IPS-18a (cell line): ENCODE results near the gene NOL3.
"Not testable (repeated sequence)": the region's sequence is repeated elsewhere in the genome, so short reads cannot be mapped to it uniquely, and the experiment has no call there.

ENCODE experiments used
- H3K27ac ChIP-seq: one replicate; pipeline ENCODE4 v1.5.1; 2013; ENCODE audit warnings: low read length
- H3K27me3 ChIP-seq: one replicate; pipeline ENCODE4 v1.6.1; 2013; ENCODE audit warnings: mild to moderate bottlenecking, low read length; ENCODE audit not compliant: control insufficient read depth, insufficient read depth
- H3K36me3 ChIP-seq: one replicate; pipeline ENCODE4 v1.6.1; 2013; ENCODE audit warnings: low read depth, low read length; ENCODE audit not compliant: control insufficient read depth
- H3K4me1 ChIP-seq: one replicate; pipeline ENCODE4 v1.6.1; 2013; ENCODE audit warnings: low read depth, low read length; ENCODE audit not compliant: control insufficient read depth
- H3K4me3 ChIP-seq: one replicate; pipeline ENCODE4 v1.5.1; 2013; ENCODE audit warnings: low read length
- H3K9ac ChIP-seq: one replicate; pipeline ENCODE4 v1.6.1; 2013; ENCODE audit warnings: mild to moderate bottlenecking, low read length, moderate library complexity
- H3K9me3 ChIP-seq: one replicate; pipeline ENCODE4 v1.6.1; 2013; ENCODE audit warnings: low read depth, low read length; ENCODE audit not compliant: control insufficient read depth

NOL3 gene

GRCh38 chr16:67170168-67170948 is at the start of gene NOL3:
Gene NOL3, plus strand, starts transcription at chr16:67170538.
- Histone ChIP-seq H3K4me3 (peak within 1 kb of the TSS; percentile 66), H3K9ac (no peak within 1 kb of the TSS), H3K27me3 (peaks cover 97% of the 10 kb centered on the region), H3K36me3 (no peaks in the 10 kb centered on the region), H3K27ac (no peak within 1 kb of the TSS), H3K4me1 (peaks cover 19% of the 10 kb centered on the region), H3K9me3 (no peaks in the 10 kb centered on the region)

DNA sequence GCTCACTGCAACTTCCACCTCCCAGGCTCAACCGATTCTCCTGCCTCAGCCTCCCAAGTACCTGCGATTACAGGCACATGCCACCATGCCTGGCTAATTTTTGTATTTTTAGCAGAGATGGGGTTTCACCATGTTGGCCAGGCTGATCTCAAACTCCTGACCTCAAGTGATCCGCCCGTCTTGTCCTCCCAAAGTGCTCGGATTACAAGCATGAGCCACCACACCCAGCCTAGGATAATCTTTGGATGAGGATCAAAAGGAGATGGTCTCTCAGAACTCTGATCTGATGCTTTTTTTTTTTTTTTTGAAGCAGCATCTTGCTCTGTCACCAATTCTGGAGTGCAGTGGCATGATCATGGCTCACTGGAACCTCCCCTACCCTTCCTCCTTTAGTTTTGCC is 47.5 kb upstream of the NOL3 start:
- peaks cover 22% of the 10 kb centered on the region for H3K36me3 ChIP-seq
- not testable (repeated sequence) for H3K27me3 ChIP-seq, H3K9me3 ChIP-seq, H3K4me3 ChIP-seq, H3K27ac ChIP-seq, H3K4me1 ChIP-seq, H3K9ac ChIP-seq

GRCh38 chr16:67128417-67128816 is 41.9 kb upstream of the NOL3 start:
- Histone ChIP-seq H3K4me3 (no peak overlapping the region), H3K27me3 (no peaks in the 10 kb centered on the region), H3K27ac (no peak overlapping the region), H3K9ac (no peak overlapping the region), H3K9me3 (no peaks in the 10 kb centered on the region), H3K36me3 (peaks cover 22% of the 10 kb centered on the region), H3K4me1 (no peaks in the 10 kb centered on the region)

GRCh38 chr16:67128887-67129286 is 41.5 kb upstream of the NOL3 start:
- Histone ChIP-seq H3K4me1 (no peaks in the 10 kb centered on the region), H3K36me3 (peaks cover 19% of the 10 kb centered on the region), H3K9ac (no peak overlapping the region)

DNA sequence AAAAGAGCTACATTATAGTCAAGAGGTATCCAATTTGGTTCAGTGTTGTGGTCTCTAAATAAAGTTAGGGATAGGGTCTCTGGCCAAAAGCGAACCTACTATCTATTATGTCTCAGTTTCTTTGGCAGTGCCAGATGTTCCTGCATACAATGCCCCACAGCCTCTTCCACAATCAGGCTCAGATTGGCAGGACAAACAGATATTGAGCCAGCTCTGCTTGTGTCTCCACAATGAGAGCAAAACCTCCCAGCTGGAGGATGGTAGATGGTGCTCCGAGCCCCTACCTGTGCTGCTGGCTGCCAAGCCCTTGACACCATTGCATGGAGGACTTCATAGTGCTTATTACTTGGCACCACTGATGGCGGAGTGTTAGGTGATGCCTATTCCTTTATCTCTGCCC is 40.9 kb upstream of the NOL3 start:
- H3K36me3 ChIP-seq, result peaks cover 24% of the 10 kb centered on the region
- H3K27ac ChIP-seq, result no peak overlapping the region

More at GRCh38 chr16:67128887-67129286, 41.5 kb upstream of the NOL3 start:
- Histone ChIP-seq H3K27ac (no peak overlapping the region), H3K9me3 (no peaks in the 10 kb centered on the region), H3K4me3 (no peak overlapping the region), H3K27me3 (no peaks in the 10 kb centered on the region)

DNA sequence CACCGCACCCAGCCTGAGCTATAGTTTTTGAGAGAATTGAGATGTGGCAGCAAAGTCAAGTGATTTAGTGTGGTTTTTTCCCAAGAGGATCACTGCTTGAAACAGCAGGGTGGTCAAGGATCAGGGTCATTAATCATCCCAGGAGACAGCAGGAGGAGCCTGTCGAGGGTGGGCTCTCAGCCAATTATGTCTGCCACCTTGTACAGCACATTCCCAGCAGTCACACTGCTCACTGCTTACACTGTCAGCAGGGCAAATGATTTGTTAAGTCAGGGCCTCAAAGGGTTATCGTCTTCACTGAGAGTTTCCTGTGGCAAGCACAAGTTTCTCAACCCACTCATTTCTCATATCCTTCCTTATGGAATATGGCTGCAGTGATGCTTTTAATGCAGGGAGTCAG is 32.7 kb upstream of the NOL3 start:
- Histone ChIP-seq H3K9me3 (no peaks in the 10 kb centered on the region), H3K27ac (no peak overlapping the region), H3K4me1 (no peaks in the 10 kb centered on the region), H3K36me3 (peaks cover 43% of the 10 kb centered on the region), H3K4me3 (no peak overlapping the region), H3K9ac (no peak overlapping the region), H3K27me3 (no peaks in the 10 kb centered on the region)

More for the DNA sequence above, 40.9 kb upstream of the NOL3 start:
- Histone ChIP-seq H3K9me3 (no peaks in the 10 kb centered on the region), H3K4me3 (no peak overlapping the region), H3K9ac (no peak overlapping the region), H3K27me3 (no peaks in the 10 kb centered on the region), H3K4me1 (no peaks in the 10 kb centered on the region)

- H3K4me3 ChIP-seq, result no peak overlapping the region
- H3K27me3 ChIP-seq, result no peaks in the 10 kb centered on the region
- no peaks in the 10 kb centered on the region for H3K9me3 ChIP-seq
- peaks cover 35% of the 10 kb centered on the region for H3K36me3 ChIP-seq
- no peak overlapping the region for H3K27ac ChIP-seq
- no peak overlapping the region for H3K9ac ChIP-seq
- H3K4me1 ChIP-seq, result no peaks in the 10 kb centered on the region
Measured at GRCh38 chr16:67141391-67141790, 28.9 kb upstream of the NOL3 start.

DNA sequence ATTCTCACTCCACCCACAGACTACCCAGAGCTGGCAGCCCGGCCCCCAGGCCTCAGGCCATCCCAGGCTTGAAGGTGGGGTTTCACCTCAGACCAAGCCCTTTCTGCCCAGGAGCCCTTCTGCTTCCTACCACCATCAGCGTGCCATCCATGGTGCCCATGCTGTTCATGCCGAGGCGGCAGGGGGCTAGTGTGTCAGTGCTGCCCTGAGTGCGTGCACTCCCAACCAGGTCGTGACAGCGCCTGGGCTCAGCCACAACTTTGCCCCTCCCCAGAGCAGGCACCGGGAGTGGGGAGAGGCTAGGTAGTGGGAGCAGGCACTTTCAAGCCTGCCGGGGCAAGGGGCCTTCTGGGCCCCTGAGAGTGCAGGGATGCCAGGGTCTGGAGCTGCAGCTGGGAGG is 28.0 kb upstream of the NOL3 start:
- H3K27me3 ChIP-seq, result no peaks in the 10 kb centered on the region
- no peaks in the 10 kb centered on the region for H3K4me1 ChIP-seq
- no peak overlapping the region for H3K4me3 ChIP-seq
- H3K9ac ChIP-seq, result no peak overlapping the region
- H3K9me3 ChIP-seq, result no peaks in the 10 kb centered on the region
- peaks cover 44% of the 10 kb centered on the region for H3K36me3 ChIP-seq
- no peak overlapping the region for H3K27ac ChIP-seq

DNA sequence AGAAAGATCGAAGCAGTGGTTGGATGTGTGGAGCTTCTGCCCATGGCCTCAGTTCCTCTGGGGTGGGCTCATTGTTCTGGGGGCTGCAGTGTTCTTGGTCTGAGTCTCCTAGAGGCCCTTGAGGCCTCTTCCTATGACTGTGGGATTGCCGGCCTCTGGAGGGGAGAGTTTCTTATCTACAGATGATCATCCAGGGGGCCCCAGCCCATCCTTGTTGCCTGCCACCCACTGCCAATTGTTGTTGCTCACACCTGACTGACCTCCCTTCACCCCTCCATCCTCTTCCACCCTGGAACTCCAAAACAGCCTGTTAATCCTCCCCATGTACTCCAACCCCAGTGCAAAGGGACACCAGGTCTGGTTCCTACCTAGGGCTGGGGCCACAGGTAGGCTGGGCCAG is 25.4 kb upstream of the NOL3 start:
- peaks cover 33% of the 10 kb centered on the region for H3K36me3 ChIP-seq
- no peaks in the 10 kb centered on the region for H3K9me3 ChIP-seq
- no peak overlapping the region for H3K27ac ChIP-seq
- H3K27me3 ChIP-seq, result peaks cover 12% of the 10 kb centered on the region
- no peak overlapping the region for H3K4me3 ChIP-seq
- H3K4me1 ChIP-seq, result no peaks in the 10 kb centered on the region
- H3K9ac ChIP-seq, result no peak overlapping the region

GRCh38 chr16:67145746-67146145 is 24.6 kb upstream of the NOL3 start:
- Histone ChIP-seq H3K36me3 (peaks cover 25% of the 10 kb centered on the region), H3K9ac (no peak overlapping the region), H3K9me3 (no peaks in the 10 kb centered on the region), H3K4me1 (no peaks in the 10 kb centered on the region), H3K27ac (no peak overlapping the region), H3K27me3 (peaks cover 20% of the 10 kb centered on the region), H3K4me3 (no peak overlapping the region)

DNA sequence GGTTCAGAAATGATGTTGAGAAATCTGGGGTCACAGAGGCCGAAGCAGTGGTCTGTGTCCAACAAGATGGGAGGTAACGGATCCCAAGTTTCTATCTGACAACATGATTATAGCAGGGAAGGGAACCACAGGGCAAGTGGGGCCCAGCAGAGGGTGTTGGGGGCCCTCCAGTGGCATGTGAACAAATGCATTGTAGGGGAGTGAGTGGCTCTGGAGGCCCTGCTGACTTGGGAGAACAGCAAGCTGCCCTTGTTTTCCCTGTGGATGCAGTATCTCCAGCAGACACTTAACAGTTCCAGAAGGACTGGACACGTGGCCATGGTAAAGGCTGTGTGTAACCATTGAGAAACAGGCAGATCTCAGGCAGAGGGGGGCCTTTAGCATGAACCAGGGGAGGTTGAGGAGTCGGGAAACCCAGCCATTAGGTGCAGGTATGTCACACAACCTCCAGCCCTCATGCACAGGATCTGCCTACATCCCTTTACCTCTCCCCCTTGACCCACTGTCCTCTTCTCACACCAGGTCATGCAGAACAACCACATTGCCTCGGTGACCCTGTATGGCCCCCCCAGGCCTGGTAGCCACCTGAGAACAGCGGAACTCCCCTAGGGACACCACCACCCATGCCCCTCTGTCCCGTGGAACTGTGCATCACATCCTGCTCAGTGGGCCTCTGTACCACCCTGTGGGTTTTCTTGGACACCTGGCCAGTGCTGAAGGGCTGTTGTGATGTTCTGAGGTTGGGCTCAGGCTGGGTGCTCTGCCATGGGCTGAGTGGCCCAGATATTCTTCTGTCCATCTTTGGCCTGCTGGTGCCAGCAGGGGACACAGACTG is 23.6 kb upstream of the NOL3 start:
- H3K9ac ChIP-seq, result no peak overlapping the region

More for the DNA sequence above, 23.6 kb upstream of the NOL3 start:
- H3K27me3 ChIP-seq, result peaks cover 30% of the 10 kb centered on the region
- no peak overlapping the region for H3K4me3 ChIP-seq
- H3K36me3 ChIP-seq, result peaks cover 21% of the 10 kb centered on the region
- H3K27ac ChIP-seq, result no peak overlapping the region
- no peaks in the 10 kb centered on the region for H3K9me3 ChIP-seq
- H3K4me1 ChIP-seq, result no peaks in the 10 kb centered on the region
